ENCODE measurements around the gene SOX9. TPM values are rescaled to one million over a fixed set of nuclear protein-coding genes. Genes with fewer than 3 reads are reported as not detected.
A peak's percentile ranks its signal among the peaks of the same experiment; 100 is the strongest.

Gene SOX9
- 19.0 and 54.0 TPM in 2 replicates for total RNA-seq (ENCODE audit: low replicate concordance)
- long read RNA-seq, partial matches to known transcripts = 0 of 8 reads
- long read RNA-seq, other reads (novel, unspliced or antisense) = 8 of 8 reads

GRCh38 chr17:72120642-72121163 lies at the start of gene SOX9:
Gene SOX9 (plus strand): TSS chr17:72121020. CDS start chr17:72121392, 372 bp downstream.
- no peak for TF ChIP-seq CTCF (conservative IDR thresholded peaks at IDR 0.05)
- Mint-ChIP-seq H3K9me3 (no peaks in the 10 kb centered on the region), H3K4me1 (ENCODE audit: unreplicated experiment) (peaks cover 41% of the 10 kb centered on the region), H3K27ac (peak within 1 kb of the TSS; percentile 92), H3K4me3 (peak within 1 kb of the TSS; percentile 96), H3K36me3 (peaks cover 15% of the 10 kb centered on the region), H3K27me3 (peaks cover 64% of the 10 kb centered on the region)
- DNase-seq (ENCODE audit: extremely low spot score, unreplicated experiment) = peak; percentile 85

- H3K27ac Mint-ChIP-seq = no peak overlapping the region
- no peaks in the 10 kb centered on the region for H3K4me1 Mint-ChIP-seq (ENCODE audit: unreplicated experiment)
- H3K27me3 Mint-ChIP-seq = peaks cover 5% of the 10 kb centered on the region
- no peaks in the 10 kb centered on the region for H3K9me3 Mint-ChIP-seq
- TF ChIP-seq CTCF (conservative IDR thresholded peaks at IDR 0.05) = no peak
- no peaks in the 10 kb centered on the region for H3K36me3 Mint-ChIP-seq
- no peak for DNase-seq (ENCODE audit: extremely low spot score, unreplicated experiment)
- no peak overlapping the region for H3K4me3 Mint-ChIP-seq
Measured at GRCh38 chr17:72071330-72071729, 49.5 kb upstream of the SOX9 start.

- Mint-ChIP-seq H3K27me3 (peaks cover 4% of the 10 kb centered on the region), H3K36me3 (no peaks in the 10 kb centered on the region), H3K4me3 (no peak overlapping the region), H3K9me3 (no peaks in the 10 kb centered on the region), H3K27ac (no peak overlapping the region), H3K4me1 (ENCODE audit: unreplicated experiment) (no peaks in the 10 kb centered on the region)
- DNase-seq (ENCODE audit: extremely low spot score, unreplicated experiment) = no peak
- TF ChIP-seq CTCF (conservative IDR thresholded peaks at IDR 0.05) = no peak
Measured at GRCh38 chr17:72075995-72076677, 44.7 kb upstream of the SOX9 start.

- Mint-ChIP-seq H3K27ac (no peak overlapping the region), H3K36me3 (no peaks in the 10 kb centered on the region), H3K4me3 (no peak overlapping the region), H3K27me3 (peaks cover 6% of the 10 kb centered on the region), H3K9me3 (no peaks in the 10 kb centered on the region), H3K4me1 (ENCODE audit: unreplicated experiment) (no peaks in the 10 kb centered on the region)
- DNase-seq (ENCODE audit: extremely low spot score, unreplicated experiment) = no peak
- TF ChIP-seq CTCF (conservative IDR thresholded peaks at IDR 0.05) = no peak
Measured at GRCh38 chr17:72076678-72077030, 44.2 kb upstream of the SOX9 start.

- H3K4me1 Mint-ChIP-seq (ENCODE audit: unreplicated experiment) = no peaks in the 10 kb centered on the region
- H3K27ac Mint-ChIP-seq = no peak overlapping the region
- peaks cover 6% of the 10 kb centered on the region for H3K27me3 Mint-ChIP-seq
- DNase-seq (ENCODE audit: extremely low spot score, unreplicated experiment) = no peak
- no peaks in the 10 kb centered on the region for H3K36me3 Mint-ChIP-seq
- no peaks in the 10 kb centered on the region for H3K9me3 Mint-ChIP-seq
- no peak overlapping the region for H3K4me3 Mint-ChIP-seq
- peak; percentile 21 for TF ChIP-seq CTCF (conservative IDR thresholded peaks at IDR 0.05)
Measured at GRCh38 chr17:72077326-72077960, 43.4 kb upstream of the SOX9 start.
